WTC11 (cell line): Measurements from ENCODE around the gene LAMA2. TPM values are rescaled to one million over a fixed set of nuclear protein-coding genes. Genes with fewer than 3 reads are reported as not detected.

Source experiments
- ATAC-seq: fragments of 200-7000 bp; cut with Tn5 transposase; 2 replicates; pipeline ENCODE4 v1.10.0; 2021; ENCODE audit warnings: mild to moderate bottlenecking, moderate library complexity
- CTCF ChIA-PET: fragments of 300-600 bp; sonication (Branson Sonifier 250); formaldehyde crosslinking; loops from one replicate; lab custom pipeline; 2021; ENCODE audit warnings: antibody characterized with exemption; lab: Charles Lee
- POLR2A ChIA-PET: fragments of 350-600 bp; sonication (Branson Sonifier 250); formaldehyde crosslinking; loops from one replicate; lab custom pipeline; 2021; ENCODE audit warnings: antibody characterized with exemption; lab: Charles Lee
- DNase-seq: peaks from one replicate; pipeline ENCODE4 v3.0.0; 2021; ENCODE audit warnings: low spot score
- H3K27ac Mint-ChIP-seq: 2 replicates; pipeline ENCODE4 v1.8.0; 2021; ENCODE audit warnings: mixed read lengths
- H3K27me3 Mint-ChIP-seq: 2 replicates; pipeline ENCODE4 v1.8.0; 2021; ENCODE audit warnings: low read depth, mild to moderate bottlenecking, moderate library complexity, mixed read lengths
- H3K36me3 Mint-ChIP-seq: 2 replicates; pipeline ENCODE4 v1.8.0; 2021; ENCODE audit warnings: mixed read lengths
- H3K4me1 Mint-ChIP-seq: 2 replicates; pipeline ENCODE4 v1.8.0; 2022; ENCODE audit warnings: mixed read lengths
- H3K4me3 Mint-ChIP-seq: 2 replicates; pipeline ENCODE4 v1.8.0; 2021; ENCODE audit warnings: mild to moderate bottlenecking, moderate library complexity, mixed read lengths
- H3K9me3 Mint-ChIP-seq: 2 replicates; pipeline ENCODE4 v1.8.0; 2021; ENCODE audit warnings: mixed read lengths
- ATF2 ChIP-seq: sonication (generic); formaldehyde crosslinking; IDR thresholded peaks from 2 replicates; pipeline ENCODE4 v1.8.1; 2022; ENCODE audit warnings: low read depth, missing genetic modification reagents, borderline replicate concordance
- CREM ChIP-seq: sonication (generic); formaldehyde crosslinking; IDR thresholded peaks from 2 replicates; pipeline ENCODE4 v1.8.1; 2022; ENCODE audit warnings: mild to moderate bottlenecking, missing genetic modification reagents, moderate library complexity
- E2F1 ChIP-seq: sonication (generic); formaldehyde crosslinking; IDR thresholded peaks from 2 replicates; pipeline ENCODE4 v1.8.0; 2022; ENCODE audit warnings: mild to moderate bottlenecking, missing genetic modification reagents
- E2F5 ChIP-seq: sonication (generic); formaldehyde crosslinking; IDR thresholded peaks from 2 replicates; pipeline ENCODE4 v1.8.1; 2022; ENCODE audit warnings: mild to moderate bottlenecking, moderate library complexity, missing genetic modification reagents
- FOXJ3 ChIP-seq: sonication (generic); formaldehyde crosslinking; IDR thresholded peaks from 2 replicates; pipeline ENCODE4 v1.9.0; 2021; ENCODE audit warnings: missing genetic modification reagents, mild to moderate bottlenecking, borderline replicate concordance
- FOXP4 ChIP-seq: sonication (generic); formaldehyde crosslinking; IDR thresholded peaks from 2 replicates; pipeline ENCODE4 v1.8.0; 2022; ENCODE audit warnings: mild to moderate bottlenecking, missing genetic modification reagents
- GRHL2 ChIP-seq: fragments of 250-450 bp; sonication (Bioruptor Pico); IDR thresholded peaks from 2 replicates; pipeline ENCODE4 v1.8.0; 2022; ENCODE audit warnings: mild to moderate bottlenecking, moderate library complexity; ENCODE audit not compliant: insufficient replicate concordance, severe bottlenecking
- HMGXB4 ChIP-seq: sonication (generic); formaldehyde crosslinking; IDR thresholded peaks from 2 replicates; pipeline ENCODE4 v1.8.1; 2023; ENCODE audit warnings: mild to moderate bottlenecking, moderate library complexity, missing genetic modification reagents
- PRDM15 ChIP-seq: sonication (generic); formaldehyde crosslinking; IDR thresholded peaks from 2 replicates; pipeline ENCODE4 v1.8.0; 2022; ENCODE audit warnings: missing genetic modification reagents
- SMAD3 ChIP-seq: sonication (generic); formaldehyde crosslinking; IDR thresholded peaks from 2 replicates; pipeline ENCODE4 v1.8.0; 2022; ENCODE audit warnings: missing genetic modification reagents, mild to moderate bottlenecking, borderline replicate concordance
- USF1 ChIP-seq: sonication (generic); formaldehyde crosslinking; IDR thresholded peaks from 2 replicates; pipeline ENCODE4 v1.8.0; 2022; ENCODE audit warnings: mild to moderate bottlenecking, missing genetic modification reagents
- total RNA-seq: library from RNA; stranded (reverse); gene quantifications from 3 replicates; pipeline ENCODE4 v1.2.3, GENCODE V29; 2021

The LAMA2 gene
- total RNA-seq, 1 experiment from 2014 or later: 6.6 TPM

- TF ChIP-seq CREM (CRISPR knock-in tag) (no peak), SMAD3 (no peak), ATF2 (CRISPR knock-in tag) (no peak)
Measured at GRCh38 chr6:129134535-129134934, 251.6 kb downstream of the LAMA2 start (continued).

- no peaks in the 10 kb centered on the region for H3K36me3 Mint-ChIP-seq
- H3K27me3 Mint-ChIP-seq: no peaks in the 10 kb centered on the region
- no peaks in the 10 kb centered on the region for H3K4me1 Mint-ChIP-seq
- H3K27ac Mint-ChIP-seq: no peak overlapping the region
- TF ChIP-seq FOXP4: no peak
- no peak for TF ChIP-seq E2F1 (CRISPR knock-in tag)
- TF ChIP-seq HMGXB4: no peak
- no peak for TF ChIP-seq GRHL2 (CRISPR knock-in tag)
- TF ChIP-seq FOXJ3: no peak
- no peak for TF ChIP-seq USF1
- TF ChIP-seq E2F5: no peak
- H3K4me3 Mint-ChIP-seq: no peak overlapping the region
- ATAC-seq: no peak
- ChIA-PET POLR2A (no interaction called here), CTCF (no interaction called here)
- no peaks in the 10 kb centered on the region for H3K9me3 Mint-ChIP-seq
- no peak for DNase-seq
Measured at GRCh38 chr6:129135451-129135850, 252.5 kb downstream of the LAMA2 start.

GRCh38 chr6:129136751-129137150, 253.8 kb downstream of the LAMA2 start:
- no peaks in the 10 kb centered on the region for H3K4me1 Mint-ChIP-seq
- H3K36me3 Mint-ChIP-seq: no peaks in the 10 kb centered on the region
- no peaks in the 10 kb centered on the region for H3K27me3 Mint-ChIP-seq
- POLR2A ChIA-PET: no interaction called here
- no peak for TF ChIP-seq PRDM15 (CRISPR knock-in tag)
- TF ChIP-seq FOXJ3: no peak
- TF ChIP-seq, all 79 proteins: peak for 0
- CTCF ChIA-PET: interaction anchor here (1.1 kb wide), 1 partner anchor 234 kb away, joined by 3 read pairs; no protein-coding TSS in a partner anchor
- no peak overlapping the region for H3K27ac Mint-ChIP-seq
- ATAC-seq (no peak), DNase-seq (no peak)
- H3K9me3 Mint-ChIP-seq: no peaks in the 10 kb centered on the region
- H3K4me3 Mint-ChIP-seq: no peak overlapping the region
